Endothelial cell of umbilical vein (primary cell): ENCODE measurements around the gene AHRR. TPM values are rescaled to one million over a fixed set of nuclear protein-coding genes. Genes with fewer than 3 reads are reported as not detected.

Experiments used
- BruUV-seq: library from RNA; stranded (reverse); fragments of 400-500 nt; replicated peaks from 2 replicates; lab custom pipeline; 2021; lab: Mats Ljungman, UMichigan
- CTCF ChIA-PET: fragments of 300-600, 350-600 bp; sonication (Branson Sonifier 250); formaldehyde crosslinking; loops from one replicate; lab custom pipeline; 2021; ENCODE audit warnings: antibody characterized with exemption, inconsistent platforms; lab: Charles Lee
- POLR2A ChIA-PET: fragments of 300-600, 350-600 bp; sonication (Branson Sonifier 250); formaldehyde crosslinking; loops from one replicate; lab custom pipeline; 2021; ENCODE audit warnings: antibody characterized with exemption, inconsistent platforms; lab: Charles Lee
- DNase-seq: peaks from one replicate; pipeline ENCODE4 v3.0.0-alpha.2; 2011; ENCODE audit warnings: low read depth, low spot score
- FAIRE-seq: peaks from 2 replicates; lab custom pipeline; 2011; peaks lifted over from hg19 to GRCh38; lab: Jason Lieb, UNC
- H2AFZ ChIP-seq: 2 replicates; pipeline ENCODE4 v1.6.0; 2012; ENCODE audit warnings: low read depth, low read length, control low read depth, inconsistent platforms
- H3K27ac ChIP-seq: 2 replicates; pipeline ENCODE4 v1.5.1; 2011; ENCODE audit warnings: low read depth, mild to moderate bottlenecking, control low read depth, low read length, moderate library complexity; ENCODE audit not compliant: insufficient read depth
- H3K27me3 ChIP-seq, 2 experiments: 2 replicates each; pipeline versions ENCODE4 v1.6.0 to v1.6.1; 2011; ENCODE audit warnings: low read length in 2 of 2, mixed read lengths in 1 of 2; ENCODE audit not compliant: control insufficient read depth in 2 of 2, insufficient read depth in 2 of 2
- H3K36me3 ChIP-seq, 2 experiments: 2 replicates in 1 of 2; 3 replicates in 1 of 2; pipeline ENCODE4 v1.5.1; 2011; ENCODE audit warnings: low read length in 2 of 2, mild to moderate bottlenecking in 1 of 2, moderate library complexity in 1 of 2; ENCODE audit not compliant: control insufficient read depth in 2 of 2, insufficient read depth in 2 of 2; ENCODE audit errors: extremely low read depth in 1 of 2
- H3K4me1 ChIP-seq: 3 replicates; pipeline ENCODE4 v1.5.1; 2011; ENCODE audit warnings: mild to moderate bottlenecking, low read length; ENCODE audit not compliant: control insufficient read depth, insufficient read depth; ENCODE audit errors: extremely low read depth
- H3K4me2 ChIP-seq: 2 replicates; pipeline ENCODE4 v1.6.1; 2011; ENCODE audit warnings: low read length, control low read depth, mixed read lengths; ENCODE audit not compliant: insufficient read depth
- H3K4me3 ChIP-seq, 3 experiments: fragments of 200-600 bp in 1 of 3; sonication (generic), shearing (Covaris generic) in 1 of 3; replicated peaks in 1 of 3; 2 replicates each; pipeline ENCODE4 v1.5.1; 2011 to 2016; ENCODE audit warnings: control low read depth in 3 of 3, low read length in 3 of 3, mild to moderate bottlenecking in 2 of 3, inconsistent platforms in 1 of 3, low read depth in 1 of 3, moderate library complexity in 1 of 3; ENCODE audit not compliant: insufficient read depth in 1 of 3
- H3K79me2 ChIP-seq: 2 replicates; pipeline ENCODE4 v1.6.0; 2012; ENCODE audit warnings: low read length, inconsistent platforms; ENCODE audit not compliant: control insufficient read depth, insufficient read depth
- H3K9ac ChIP-seq: replicated peaks from 2 replicates; pipeline ENCODE3; 2011; ENCODE audit warnings: low read length, control low read depth; ENCODE audit not compliant: insufficient read depth; ENCODE audit errors: extremely low read depth
- H3K9me1 ChIP-seq: replicated peaks from 3 replicates; pipeline ENCODE4 v1.6.0; 2011; ENCODE audit warnings: mild to moderate bottlenecking, low read length; ENCODE audit not compliant: control insufficient read depth, insufficient read depth; ENCODE audit errors: extremely low read depth
- H3K9me3 ChIP-seq: replicated peaks from 2 replicates; pipeline ENCODE4 v1.5.1; 2012; ENCODE audit warnings: low read length, inconsistent platforms; ENCODE audit not compliant: control insufficient read depth, insufficient read depth
- H4K20me1 ChIP-seq: replicated peaks from 2 replicates; pipeline ENCODE3; 2011; ENCODE audit warnings: mild to moderate bottlenecking, low read length; ENCODE audit not compliant: control insufficient read depth, insufficient read depth; ENCODE audit errors: extremely low read depth
- CTCF ChIP-seq, 2 donors: IDR thresholded peaks; 1 replicate in 1 of 2; 2 replicates in 1 of 2; pipeline ENCODE4 v1.5.1; 2011; ENCODE audit warnings: low read length in 2 of 2, mild to moderate bottlenecking in 2 of 2, moderate library complexity in 2 of 2, control low read depth in 1 of 2, inconsistent platforms in 1 of 2, low read depth in 1 of 2; ENCODE audit not compliant: insufficient read depth in 1 of 2; ENCODE audit errors: extremely low read depth in 1 of 2
- EZH2 ChIP-seq: IDR thresholded peaks from 2 replicates; pipeline ENCODE4 v1.6.1; 2012; ENCODE audit warnings: borderline replicate concordance, low read depth, mild to moderate bottlenecking, moderate library complexity, low read length, inconsistent platforms; ENCODE audit not compliant: severe bottlenecking
- FOS ChIP-seq: IDR thresholded peaks from 2 replicates; pipeline ENCODE4 v1.6.1; 2011; ENCODE audit warnings: mild to moderate bottlenecking, low read length, moderate library complexity, borderline replicate concordance; ENCODE audit not compliant: insufficient read depth
- GATA2 ChIP-seq: IDR thresholded peaks from 2 replicates; pipeline ENCODE4 v1.7.0; 2011; ENCODE audit warnings: low read depth, mild to moderate bottlenecking, moderate library complexity, mixed read lengths, low read length; ENCODE audit not compliant: insufficient read length, insufficient read depth
- JUN ChIP-seq: IDR thresholded peaks from 2 replicates; pipeline ENCODE4 v1.6.1; 2011; ENCODE audit warnings: borderline replicate concordance, low read depth; ENCODE audit not compliant: insufficient read length, insufficient read depth
- MYC ChIP-seq: IDR thresholded peaks from one replicate; pipeline ENCODE4 v1.6.1; 2011; ENCODE audit warnings: mild to moderate bottlenecking, low read depth, low read length
- POLR2A ChIP-seq: IDR thresholded peaks from 2 replicates; pipeline ENCODE4 v1.6.1; 2012; ENCODE audit warnings: low read depth, mild to moderate bottlenecking, control low read depth, low read length
- POLR2AphosphoS5 ChIP-seq: IDR thresholded peaks from 2 replicates; pipeline ENCODE4 v1.6.1; 2012; ENCODE audit warnings: low read depth, mild to moderate bottlenecking, control low read depth, low read length, moderate library complexity; ENCODE audit not compliant: insufficient read depth
- dilution Hi-C: fragments of 300-500 bp; cut with MboI; formaldehyde crosslinking; loops from one replicate; pipeline ENCODE4 v1.15.0; 2019; ENCODE audit warnings: low sequenced_read_pairs; ENCODE audit not compliant: extremely low pct_ligation_motif_present
- intact Hi-C: fragments of 100-400 bp; cut with micrococcal nuclease; formaldehyde crosslinking; loops from one replicate; pipeline ENCODE4 v1.10.0; 2022
- polyA plus RNA-seq, 4 experiments: library from polyadenylated mRNA; depleted of rRNA in 3 of 4; stranded (reverse) in 3 of 4; unstranded in 1 of 4; fragments of >200 nt; gene quantifications; 2 replicates each; pipeline versions ENCODE4 v1.2.1 to v1.2.3, GENCODE V29; 2011 to 2012; ENCODE audit warnings: missing spikeins in 1 of 4
- total RNA-seq: library from RNA; stranded (reverse); gene quantifications from 2 replicates; pipeline ENCODE4 v1.2.3, GENCODE V29; 2021
- TF ChIP-seq, protein P1 (sequence below): IDR thresholded peaks from 2 replicates; pipeline ENCODE4 v1.6.1; 2011; ENCODE audit not compliant: insufficient read depth, insufficient read length

AHRR gene
- total and polyA plus RNA-seq, 2 donors (not counting 3 experiments of a cell fraction or from before 2014, with no cell fraction given) = 3.1 to 7.3 TPM

DNA sequence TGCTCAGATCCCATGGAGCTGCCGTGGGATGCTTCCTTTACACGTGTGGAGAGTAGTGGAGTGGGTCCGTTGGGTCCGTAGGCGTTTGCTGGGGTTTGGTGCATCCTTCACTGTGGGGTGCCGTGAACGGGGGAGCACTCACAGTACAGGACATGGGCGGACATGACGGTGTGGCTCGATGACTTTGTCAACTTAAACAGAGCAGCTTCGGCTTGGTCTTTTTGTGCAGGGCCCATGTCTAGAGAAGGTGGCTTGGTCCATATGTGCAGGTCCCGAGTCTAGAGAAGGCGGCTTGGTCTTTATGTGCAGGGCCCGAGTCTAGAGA lies 95.1 kb downstream of the AHRR start:
- Histone ChIP-seq H3K9ac (no peak overlapping the region), H2AFZ (no peak overlapping the region), H3K4me2 (no peak overlapping the region), H4K20me1 (no peaks in the 10 kb centered on the region), H3K4me3 (no peak overlapping the region), H3K79me2 (no peaks in the 10 kb centered on the region), H3K27ac (no peak overlapping the region), H3K9me3 (no peaks in the 10 kb centered on the region), H3K27me3 (no peaks in the 10 kb centered on the region), H3K9me1 (no peaks in the 10 kb centered on the region), H3K4me1 (peaks cover 6% of the 10 kb centered on the region), H3K36me3 (no peaks in the 10 kb centered on the region)
- BruUV-seq = no TSS peak
- intact Hi-C loops (no loop called here), dilution Hi-C loops (no loop called here)
- FAIRE-seq (no peak), DNase-seq (no peak)
- ChIA-PET CTCF (interaction anchor here (0.8 to 1.4 kb wide), 3 partner anchors 8 to 96 kb away, joined by 3 to 4 read pairs (median 3); no protein-coding TSS in a partner anchor), POLR2A (no interaction called here)
- TF ChIP-seq GATA2 (no peak), CTCF (IDR thresholded peaks at IDR 0.05; ENCODE audit: extremely low read depth in 1 of 2, insufficient read depth in 1 of 2, low read depth in 1 of 2, low read length in 2 of 2) (no peak), MYC (no peak), POLR2A (no peak), FOS (no peak), EZH2 (no peak), JUN (no peak), POLR2AphosphoS5 (no peak)
- TF ChIP-seq, protein P1, sequence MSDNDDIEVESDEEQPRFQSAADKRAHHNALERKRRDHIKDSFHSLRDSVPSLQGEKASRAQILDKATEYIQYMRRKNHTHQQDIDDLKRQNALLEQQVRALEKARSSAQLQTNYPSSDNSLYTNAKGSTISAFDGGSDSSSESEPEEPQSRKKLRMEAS = no peak
